HG03432 (cell line): ENCODE results near the gene DPYSL5.

Experiments used
- ATAC-seq: cut with Tn5 transposase; IDR thresholded peaks from one replicate; pipeline ENCODE4 v1.9.1; 2021; ENCODE audit warnings: mild to moderate bottlenecking, moderate library complexity; ENCODE audit not compliant: unreplicated experiment

Gene DPYSL5

DNA sequence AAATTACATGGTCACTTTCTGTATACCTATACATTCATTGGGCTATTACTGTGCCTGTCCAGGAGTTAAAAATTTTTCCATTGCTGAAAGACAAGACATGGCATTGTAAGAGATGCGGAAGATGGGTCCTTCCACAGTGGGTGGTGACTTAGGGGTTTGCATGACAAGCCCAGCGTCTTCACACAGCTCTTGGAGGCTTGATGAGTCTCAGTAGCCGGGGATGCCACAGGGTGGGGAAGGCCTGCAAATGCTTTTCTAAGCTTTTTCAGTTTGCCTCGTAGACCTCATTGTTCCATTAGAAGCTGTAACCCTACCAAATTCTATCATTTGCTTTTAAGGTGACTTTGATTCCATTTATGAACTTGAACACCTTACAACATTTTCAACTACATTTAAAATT is 104.4 kb downstream of the DPYSL5 start:
- no peak for ATAC-seq

- ATAC-seq: no peak
Measured at GRCh38 chr2:26954135-26954534, 106.2 kb downstream of the DPYSL5 start.

DNA sequence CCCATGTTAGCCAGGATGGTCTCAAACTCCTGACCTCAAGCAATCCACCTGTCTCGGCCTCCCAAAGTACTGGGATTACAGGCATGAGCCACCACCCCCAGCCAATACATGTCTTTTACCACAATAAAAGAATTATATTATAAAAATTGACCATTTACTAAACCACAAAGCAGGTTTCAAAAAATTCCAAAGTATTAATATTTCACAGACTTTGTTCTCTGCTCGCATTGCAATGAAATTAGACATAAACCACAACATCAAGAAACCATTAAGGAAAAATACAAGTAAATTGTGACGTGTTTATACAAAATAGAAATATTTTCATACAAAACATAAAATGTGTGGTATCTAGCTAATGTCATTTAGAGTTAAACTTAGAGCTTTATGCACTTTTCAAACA is 109.1 kb downstream of the DPYSL5 start:
- ATAC-seq: no peak

GRCh38 chr2:26957534-26957933 is 109.6 kb downstream of the DPYSL5 start:
- no peak for ATAC-seq

GRCh38 chr2:26959331-26959730 is 111.4 kb downstream of the DPYSL5 start:
- no peak for ATAC-seq

- no peak for ATAC-seq
Measured at GRCh38 chr2:26964446-26965130, 116.7 kb downstream of the DPYSL5 start.

GRCh38 chr2:26968001-26968400 is 120.1 kb downstream of the DPYSL5 start:
- ATAC-seq: no peak

- no peak for ATAC-seq
Measured at GRCh38 chr2:26969077-26969844, 121.3 kb downstream of the DPYSL5 start.

DNA sequence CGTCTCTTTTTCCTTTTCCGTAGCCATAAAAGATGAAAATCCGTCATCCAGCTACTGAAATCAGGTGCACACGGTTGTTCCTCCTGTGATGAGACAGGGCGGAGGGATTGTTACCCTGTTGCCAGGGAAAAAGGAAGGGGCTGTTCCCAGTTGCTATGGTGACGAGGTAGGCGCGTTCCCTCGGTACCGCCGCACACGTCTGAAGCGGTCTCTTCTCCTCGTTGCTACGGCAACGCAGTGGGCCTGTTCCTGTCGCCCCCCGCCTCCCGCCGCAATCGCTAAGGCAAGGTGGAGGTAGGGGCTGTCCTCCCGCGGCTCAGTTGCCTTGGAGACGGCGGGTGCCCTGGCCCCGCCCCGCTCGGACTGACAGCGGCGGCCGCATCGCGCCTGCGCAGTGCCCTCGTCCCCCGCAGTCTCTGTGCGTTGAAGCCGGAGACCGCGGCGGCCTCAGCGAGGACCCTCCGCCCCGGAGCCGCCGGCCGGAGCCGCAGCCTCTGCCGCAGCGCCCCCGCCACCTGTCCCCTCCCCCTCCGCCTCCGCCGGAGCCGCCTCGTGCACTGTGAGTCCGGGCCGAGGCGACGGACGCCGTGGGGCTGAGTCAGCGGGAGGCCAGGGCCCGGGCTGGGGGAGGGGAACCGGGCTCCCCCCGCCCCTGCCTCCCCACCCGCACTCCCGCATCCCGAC is 122.5 kb downstream of the DPYSL5 start, which contains the start of gene MAPRE3:
Gene MAPRE3, plus strand, starts transcription at position 394 of the 684 bp plus-strand sequence. CDS start 51,582 bp downstream, outside the sequence.
- ATAC-seq: no peak

DNA sequence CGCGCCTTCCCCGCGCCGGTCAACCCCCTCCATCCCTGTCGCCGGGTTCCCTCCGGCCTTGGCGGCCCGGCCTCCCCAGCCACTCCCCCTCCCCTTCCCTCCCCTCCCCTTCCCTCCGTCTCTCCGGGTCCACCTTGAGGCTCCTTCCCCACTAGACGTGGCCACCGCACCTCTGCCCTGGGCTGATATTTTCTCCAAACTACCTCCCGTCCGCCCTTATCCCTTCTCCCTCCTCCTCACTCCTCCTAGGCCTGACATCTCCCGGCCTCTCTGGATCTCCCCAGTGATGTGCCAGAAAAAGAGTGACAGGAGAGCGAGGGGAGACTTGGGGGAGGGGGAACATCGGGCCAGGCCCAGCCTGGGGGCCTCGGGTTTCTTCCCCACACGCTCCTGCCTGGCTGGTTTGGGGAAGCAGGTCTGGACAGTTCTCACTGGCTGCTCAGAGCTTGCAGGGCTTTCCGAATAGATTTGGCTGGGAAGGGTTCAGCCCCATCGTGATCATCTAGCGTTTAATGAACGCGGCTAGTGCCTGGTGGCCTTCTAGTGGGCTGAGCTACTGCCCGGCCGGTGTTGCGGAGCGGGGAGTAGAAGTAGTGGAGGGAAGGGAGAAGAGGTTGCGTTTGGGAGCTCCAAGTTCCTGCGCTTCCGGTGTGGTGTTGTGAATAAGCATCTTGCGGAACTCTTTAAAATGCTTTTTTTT is 123.1 kb downstream of the DPYSL5 start:
- ATAC-seq: no peak

- ATAC-seq: no peak
Measured at GRCh38 chr2:26971911-26972786, 124.2 kb downstream of the DPYSL5 start.

DNA sequence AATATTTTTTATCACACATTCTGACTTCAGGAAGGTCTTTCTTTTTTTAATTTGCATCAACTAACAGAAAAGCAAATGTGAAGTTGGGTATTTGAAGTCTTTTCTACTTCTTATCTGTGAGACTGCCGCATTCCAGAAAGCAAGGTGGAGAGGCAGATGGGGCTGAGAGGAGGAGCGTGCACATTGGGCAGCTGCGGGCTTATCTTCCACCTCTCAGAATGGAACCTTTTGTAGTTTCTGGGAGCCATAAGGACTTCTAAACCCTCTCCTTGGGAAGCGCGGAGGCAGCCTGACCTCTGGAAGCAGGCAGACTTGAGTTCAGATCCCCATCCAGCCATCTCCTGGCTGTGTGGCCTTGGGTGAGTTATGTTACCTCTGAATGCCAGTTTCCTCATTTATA is 126.4 kb downstream of the DPYSL5 start:
- ATAC-seq: no peak

DNA sequence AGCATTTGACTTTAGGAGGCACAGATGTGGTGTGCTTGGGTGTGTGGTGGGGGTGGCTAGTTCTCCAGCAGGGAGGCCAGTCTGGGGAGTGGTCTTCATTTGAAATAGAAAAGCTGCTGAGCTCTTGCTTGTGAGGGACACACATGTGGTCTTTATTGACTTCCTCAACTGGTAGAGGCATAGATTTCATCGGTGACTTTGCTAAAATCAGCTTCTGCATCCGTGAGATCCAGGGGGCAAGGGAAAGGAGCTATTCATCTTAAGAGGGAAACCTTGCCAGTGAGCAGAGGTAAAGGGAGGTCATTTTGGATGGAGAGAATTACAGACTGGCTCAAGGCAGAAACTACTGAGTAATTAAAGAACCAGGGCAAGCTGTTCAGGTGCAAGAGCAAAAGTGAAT is 127.2 kb downstream of the DPYSL5 start:
- no peak for ATAC-seq

DNA sequence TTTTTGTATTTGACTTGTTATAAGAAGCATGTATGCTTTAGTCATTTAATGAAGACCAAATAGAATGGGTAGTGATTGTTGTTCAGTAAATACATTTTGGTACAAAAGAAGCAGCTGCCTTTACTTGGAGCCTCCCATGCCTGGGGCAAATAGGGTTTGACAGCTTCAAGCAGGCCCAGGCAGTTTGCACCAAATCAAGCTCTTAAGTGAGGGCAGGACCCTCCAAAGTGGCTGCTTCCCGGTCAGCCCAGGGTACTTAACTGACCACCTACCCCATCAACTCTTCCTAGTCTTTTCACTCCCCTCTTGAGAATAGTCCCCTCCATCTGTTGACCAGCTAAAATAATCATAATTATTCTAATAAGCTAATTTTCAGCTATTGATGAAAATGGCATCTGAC is 127.7 kb downstream of the DPYSL5 start:
- no peak for ATAC-seq

DNA sequence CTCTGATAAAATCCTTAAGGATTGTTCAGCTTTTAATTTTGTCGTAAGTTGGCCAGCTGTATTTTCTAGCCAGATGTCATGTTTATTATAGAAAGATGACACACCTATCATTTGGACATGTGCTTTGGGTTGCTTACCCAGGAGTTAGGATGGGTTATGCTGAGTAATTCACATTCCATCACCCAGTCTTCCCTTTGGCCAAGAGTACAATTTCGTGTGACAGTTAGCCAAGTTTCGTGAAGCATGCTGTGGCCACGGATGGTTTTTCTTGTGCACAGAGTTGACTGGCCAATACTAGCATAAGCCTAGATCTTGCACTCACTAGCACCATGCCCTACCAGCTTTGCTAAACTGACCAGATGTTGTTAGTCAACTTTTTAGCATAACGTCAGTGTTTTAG is 128.3 kb downstream of the DPYSL5 start:
- ATAC-seq: no peak

DNA sequence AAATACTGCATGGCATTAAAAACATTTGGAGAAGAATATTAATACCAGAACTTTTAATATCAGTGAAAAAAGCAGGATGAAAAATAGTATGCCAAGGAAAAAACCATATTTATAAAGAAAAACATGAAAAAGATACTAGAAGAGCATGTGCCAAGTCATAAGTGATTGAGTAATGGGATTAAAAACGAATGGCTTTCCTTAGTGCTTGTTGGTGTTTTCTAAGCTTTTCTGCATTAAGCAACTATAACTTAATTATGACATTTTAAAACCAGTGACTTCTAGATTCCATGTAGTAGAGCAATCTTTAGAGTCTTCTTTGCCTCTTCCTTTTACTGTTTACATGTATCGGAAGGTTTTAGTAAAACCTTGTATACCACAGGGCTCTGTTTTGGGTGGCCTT is 129.1 kb downstream of the DPYSL5 start:
- no peak for ATAC-seq

DNA sequence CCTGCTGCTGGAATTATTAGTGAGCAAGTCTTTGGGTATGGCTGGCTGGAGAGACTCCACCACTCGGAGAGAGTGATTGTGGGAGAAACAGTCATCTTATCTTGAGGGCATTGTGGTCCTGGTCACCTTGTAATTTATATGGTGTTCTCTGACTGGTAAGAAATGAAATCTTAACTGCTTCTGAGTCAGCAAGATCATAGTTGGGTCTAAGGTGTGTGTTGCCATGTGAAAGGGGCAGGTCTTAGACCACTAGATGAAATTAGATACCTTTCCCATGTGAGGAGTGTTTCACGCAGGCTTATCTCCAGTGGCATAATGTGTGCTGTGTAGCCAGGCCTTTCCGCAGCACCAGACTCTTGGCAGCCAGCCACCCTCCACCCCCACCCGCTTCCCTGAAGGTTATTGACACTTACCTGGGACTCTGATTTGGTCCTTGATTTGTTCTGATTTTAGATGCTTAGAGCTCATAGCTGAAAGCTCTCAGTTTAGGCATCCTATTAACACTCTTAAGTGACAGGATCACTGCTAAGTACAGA is 130.2 kb downstream of the DPYSL5 start:
- ATAC-seq: no peak

DNA sequence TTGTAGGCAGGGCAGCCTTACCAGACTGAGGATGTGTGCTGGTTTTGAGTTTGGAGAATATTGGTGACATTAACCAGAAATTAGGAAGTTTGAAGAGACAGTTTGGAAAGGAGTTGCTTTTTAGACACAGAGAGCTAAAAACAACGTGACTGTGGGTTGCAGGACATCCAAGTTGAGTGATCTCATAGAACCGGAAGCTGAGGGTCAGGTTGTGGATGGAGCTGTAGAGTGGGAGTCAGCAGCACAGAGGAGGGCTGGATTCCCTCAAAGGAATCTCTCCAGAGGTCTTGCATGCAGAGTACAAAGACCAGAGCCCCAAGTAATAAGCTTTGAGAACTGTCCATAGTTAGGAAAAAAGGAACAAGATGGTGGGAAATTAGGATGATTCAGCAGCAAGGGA is 131.8 kb downstream of the DPYSL5 start:
- no peak for ATAC-seq

GRCh38 chr2:26980971-26981370 is 133.0 kb downstream of the DPYSL5 start:
- ATAC-seq: no peak
